Progenitor cell of endocrine pancreas (in vitro differentiated cells): ENCODE results near the gene IMPG2. TPM values are rescaled to one million over a fixed set of nuclear protein-coding genes. Genes with fewer than 3 reads are reported as not detected.

Experiments
- DNase-seq: peaks from one replicate; pipeline ENCODE4 v3.0.0; 2021; ENCODE audit warnings: low spot score; ENCODE audit not compliant: unreplicated experiment
- H3K27ac Mint-ChIP-seq: 2 replicates; pipeline ENCODE4 v1.8.0; 2021; ENCODE audit warnings: mild to moderate bottlenecking, moderate library complexity, mixed read lengths
- H3K27me3 Mint-ChIP-seq: 2 replicates; pipeline ENCODE4 v1.8.0; 2021; ENCODE audit warnings: mixed read lengths
- H3K36me3 Mint-ChIP-seq: 2 replicates; pipeline ENCODE4 v1.8.0; 2022; ENCODE audit warnings: mixed read lengths; ENCODE audit not compliant: insufficient read depth
- H3K4me1 Mint-ChIP-seq: 2 replicates; pipeline ENCODE4 v1.8.0; 2021; ENCODE audit warnings: low read depth, mixed read lengths
- H3K4me3 Mint-ChIP-seq: 2 replicates; pipeline ENCODE4 v1.8.0; 2021; ENCODE audit warnings: low read depth, mild to moderate bottlenecking, moderate library complexity, mixed read lengths
- H3K9me3 Mint-ChIP-seq: 2 replicates; pipeline ENCODE4 v1.8.0; 2021; ENCODE audit warnings: low read depth, mixed read lengths
- total RNA-seq: library from RNA; stranded (reverse); gene quantifications from 2 replicates; pipeline ENCODE4 v1.2.1, GENCODE V29; 2021
- TF ChIP-seq, protein P1 (sequence below): fragments of 200-600 bp; sonication (generic); IDR thresholded peaks from one replicate; pipeline ENCODE4 v1.5.0; 2021; ENCODE audit warnings: antibody characterized with exemption, mild to moderate bottlenecking; ENCODE audit not compliant: unreplicated experiment

IMPG2 gene
- total RNA-seq, 1 donor from 2014 or later, result 0.98 TPM

DNA sequence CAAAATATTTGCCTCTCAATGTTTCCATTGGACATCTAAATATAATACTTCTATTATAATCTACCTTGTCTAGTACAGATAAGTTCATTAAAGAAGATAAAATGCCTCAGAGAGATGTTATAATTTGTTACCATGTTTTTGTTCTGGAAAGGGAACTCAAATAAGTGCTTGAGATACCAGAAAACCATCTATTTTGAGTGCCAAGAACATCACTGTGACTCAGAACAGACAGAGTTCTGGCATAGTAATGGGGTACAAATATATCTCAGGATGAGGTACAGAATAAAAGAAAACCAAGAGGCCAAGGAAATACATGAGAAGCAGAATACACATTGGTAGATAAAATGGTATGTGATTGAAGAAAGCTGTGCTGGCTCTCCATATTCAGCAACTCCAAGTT is 58.9 kb downstream of the IMPG2 start:
- Mint-ChIP-seq H3K4me1 (peaks cover 1% of the 10 kb centered on the region), H3K4me3 (no peak overlapping the region), H3K36me3 (peaks cover 5% of the 10 kb centered on the region), H3K27ac (no peak overlapping the region), H3K9me3 (peaks cover 15% of the 10 kb centered on the region), H3K27me3 (no peaks in the 10 kb centered on the region)
- no peak for DNase-seq
- TF ChIP-seq, protein P1, sequence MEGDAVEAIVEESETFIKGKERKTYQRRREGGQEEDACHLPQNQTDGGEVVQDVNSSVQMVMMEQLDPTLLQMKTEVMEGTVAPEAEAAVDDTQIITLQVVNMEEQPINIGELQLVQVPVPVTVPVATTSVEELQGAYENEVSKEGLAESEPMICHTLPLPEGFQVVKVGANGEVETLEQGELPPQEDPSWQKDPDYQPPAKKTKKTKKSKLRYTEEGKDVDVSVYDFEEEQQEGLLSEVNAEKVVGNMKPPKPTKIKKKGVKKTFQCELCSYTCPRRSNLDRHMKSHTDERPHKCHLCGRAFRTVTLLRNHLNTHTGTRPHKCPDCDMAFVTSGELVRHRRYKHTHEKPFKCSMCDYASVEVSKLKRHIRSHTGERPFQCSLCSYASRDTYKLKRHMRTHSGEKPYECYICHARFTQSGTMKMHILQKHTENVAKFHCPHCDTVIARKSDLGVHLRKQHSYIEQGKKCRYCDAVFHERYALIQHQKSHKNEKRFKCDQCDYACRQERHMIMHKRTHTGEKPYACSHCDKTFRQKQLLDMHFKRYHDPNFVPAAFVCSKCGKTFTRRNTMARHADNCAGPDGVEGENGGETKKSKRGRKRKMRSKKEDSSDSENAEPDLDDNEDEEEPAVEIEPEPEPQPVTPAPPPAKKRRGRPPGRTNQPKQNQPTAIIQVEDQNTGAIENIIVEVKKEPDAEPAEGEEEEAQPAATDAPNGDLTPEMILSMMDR, result no peak

- no peaks in the 10 kb centered on the region for H3K27me3 Mint-ChIP-seq
Measured at GRCh38 chr3:101259485-101260341, 60.7 kb downstream of the IMPG2 start.

DNA sequence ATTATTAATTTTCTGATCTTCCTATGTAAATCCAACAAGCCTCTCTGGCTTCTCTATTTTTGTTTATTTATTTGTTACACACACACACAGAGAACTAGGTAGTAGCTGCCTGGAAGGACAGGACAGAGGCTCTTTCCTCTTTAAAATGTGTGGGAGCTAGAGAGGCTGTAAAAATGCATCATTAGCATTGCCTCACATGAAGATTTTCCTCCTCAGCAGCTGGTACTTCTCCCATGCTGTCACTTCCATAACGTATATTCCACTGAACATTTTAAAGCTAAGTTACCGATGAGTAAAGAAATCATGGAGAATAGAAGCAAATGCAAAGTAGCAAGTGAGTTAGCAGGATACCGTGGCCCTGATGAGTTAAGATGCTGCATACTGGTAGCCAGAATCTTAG is 63.9 kb downstream of the IMPG2 start:
- H3K4me1 Mint-ChIP-seq, result peaks cover 8% of the 10 kb centered on the region
- no peaks in the 10 kb centered on the region for H3K27me3 Mint-ChIP-seq
- DNase-seq, result no peak
- H3K9me3 Mint-ChIP-seq, result peaks cover 3% of the 10 kb centered on the region
- H3K27ac Mint-ChIP-seq, result no peak overlapping the region
- TF ChIP-seq, protein P1, result no peak
- H3K36me3 Mint-ChIP-seq, result peaks cover 2% of the 10 kb centered on the region
- no peak overlapping the region for H3K4me3 Mint-ChIP-seq

More at GRCh38 chr3:101259485-101260341, 60.7 kb downstream of the IMPG2 start:
- DNase-seq, result no peak
- peaks cover 2% of the 10 kb centered on the region for H3K36me3 Mint-ChIP-seq
- no peak overlapping the region for H3K4me3 Mint-ChIP-seq
- TF ChIP-seq, protein P1, result no peak
- H3K9me3 Mint-ChIP-seq, result peaks cover 8% of the 10 kb centered on the region
- H3K4me1 Mint-ChIP-seq, result peaks cover 1% of the 10 kb centered on the region
- no peak overlapping the region for H3K27ac Mint-ChIP-seq

DNA sequence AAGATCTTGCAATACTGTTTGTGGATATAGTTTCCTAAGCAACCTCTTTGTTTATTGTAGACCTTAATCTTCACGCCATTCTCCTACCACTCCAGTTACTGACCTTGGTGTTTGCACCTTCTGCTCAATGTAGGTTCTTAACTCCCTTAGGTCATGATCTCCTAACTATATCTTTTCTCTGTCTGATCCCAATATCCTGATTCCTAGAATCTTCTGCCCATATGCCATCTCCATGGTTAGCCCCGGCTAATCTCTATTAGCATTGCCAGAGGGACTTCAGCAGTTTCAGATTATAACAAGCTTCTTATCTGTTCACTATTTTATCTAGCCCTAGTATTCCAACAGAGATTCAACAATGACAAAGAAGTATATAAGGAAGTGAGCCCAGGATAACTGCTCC is 64.9 kb downstream of the IMPG2 start:
- Mint-ChIP-seq H3K36me3 (peaks cover 2% of the 10 kb centered on the region), H3K4me1 (peaks cover 8% of the 10 kb centered on the region), H3K4me3 (no peak overlapping the region), H3K27me3 (no peaks in the 10 kb centered on the region), H3K27ac (no peak overlapping the region), H3K9me3 (peaks cover 3% of the 10 kb centered on the region)
- TF ChIP-seq, protein P1, result no peak
- no peak for DNase-seq

DNA sequence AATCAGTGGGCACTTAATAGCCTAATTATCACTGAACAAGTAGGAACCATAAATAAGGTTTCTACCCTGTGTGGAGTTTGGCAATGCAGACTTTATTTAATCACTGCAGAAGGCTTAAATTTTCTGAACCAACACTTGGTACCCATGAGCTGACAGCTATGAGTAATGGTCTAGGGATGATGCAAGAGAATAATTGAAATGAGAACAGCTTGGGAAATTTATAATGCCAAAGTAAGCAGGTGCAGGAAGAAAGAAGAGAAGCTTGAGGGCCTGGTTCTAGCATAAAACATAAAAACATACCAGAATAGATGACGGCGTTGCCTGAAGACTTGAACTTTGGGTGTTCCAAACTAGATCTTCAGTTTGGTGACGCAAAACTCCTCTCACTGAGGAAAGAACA is 67.0 kb downstream of the IMPG2 start:
- Mint-ChIP-seq H3K27me3 (no peaks in the 10 kb centered on the region), H3K4me3 (no peak overlapping the region), H3K9me3 (peaks cover 3% of the 10 kb centered on the region), H3K4me1 (peaks cover 8% of the 10 kb centered on the region), H3K27ac (no peak overlapping the region), H3K36me3 (peaks cover 2% of the 10 kb centered on the region)
- TF ChIP-seq, protein P1, result no peak
- DNase-seq, result no peak
